IMR-90 (cell line): Measurements from ENCODE around the gene HACD2.

Experiments
- NFE2L2 ChIP-seq: fragments of 150-350 bp; IDR thresholded peaks from 2 replicates; pipeline ENCODE4 v1.6.1; 2016; ENCODE audit warnings: low read depth, mild to moderate bottlenecking, low read length
- SMC3 ChIP-seq: fragments of 150-350 bp; IDR thresholded peaks from 2 replicates; pipeline ENCODE4 v1.6.1; 2016; ENCODE audit warnings: low read depth, mild to moderate bottlenecking, antibody characterized with exemption, low read length, moderate library complexity
- TF ChIP-seq, protein P1 (sequence below): conservative IDR thresholded peaks from 2 replicates; pipeline ENCODE4 v1.5.1; 2012; ENCODE audit warnings: mild to moderate bottlenecking, low read depth, low read length, improper control_type of control experiment

DNA sequence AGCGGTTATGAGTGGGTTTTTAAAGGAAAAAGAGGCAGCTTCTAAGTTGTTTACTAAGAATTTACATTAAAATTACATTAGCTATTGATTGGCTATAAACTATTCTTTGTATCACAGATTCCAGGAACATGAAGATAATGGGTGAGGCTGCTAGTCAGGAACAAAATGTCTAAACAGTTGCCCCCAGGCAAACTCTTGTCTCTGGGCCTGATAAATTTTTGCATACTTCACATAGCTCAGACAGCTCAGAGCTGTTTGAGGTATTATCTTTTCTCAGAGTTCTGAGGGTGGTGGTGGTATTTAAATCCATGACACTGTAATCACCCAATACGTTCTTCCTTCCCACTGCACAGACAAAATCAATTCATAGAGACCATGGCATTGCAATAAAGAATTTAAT is 2.1 kb upstream of the HACD2 start:
- no peak for TF ChIP-seq SMC3
- TF ChIP-seq, protein P1, sequence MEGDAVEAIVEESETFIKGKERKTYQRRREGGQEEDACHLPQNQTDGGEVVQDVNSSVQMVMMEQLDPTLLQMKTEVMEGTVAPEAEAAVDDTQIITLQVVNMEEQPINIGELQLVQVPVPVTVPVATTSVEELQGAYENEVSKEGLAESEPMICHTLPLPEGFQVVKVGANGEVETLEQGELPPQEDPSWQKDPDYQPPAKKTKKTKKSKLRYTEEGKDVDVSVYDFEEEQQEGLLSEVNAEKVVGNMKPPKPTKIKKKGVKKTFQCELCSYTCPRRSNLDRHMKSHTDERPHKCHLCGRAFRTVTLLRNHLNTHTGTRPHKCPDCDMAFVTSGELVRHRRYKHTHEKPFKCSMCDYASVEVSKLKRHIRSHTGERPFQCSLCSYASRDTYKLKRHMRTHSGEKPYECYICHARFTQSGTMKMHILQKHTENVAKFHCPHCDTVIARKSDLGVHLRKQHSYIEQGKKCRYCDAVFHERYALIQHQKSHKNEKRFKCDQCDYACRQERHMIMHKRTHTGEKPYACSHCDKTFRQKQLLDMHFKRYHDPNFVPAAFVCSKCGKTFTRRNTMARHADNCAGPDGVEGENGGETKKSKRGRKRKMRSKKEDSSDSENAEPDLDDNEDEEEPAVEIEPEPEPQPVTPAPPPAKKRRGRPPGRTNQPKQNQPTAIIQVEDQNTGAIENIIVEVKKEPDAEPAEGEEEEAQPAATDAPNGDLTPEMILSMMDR = no peak
- no peak for TF ChIP-seq NFE2L2
